Left lobe of liver (tissue), 2 donors: Measurements from ENCODE around the gene GOLGA8G. TPM values are rescaled to one million over a fixed set of nuclear protein-coding genes. Genes with fewer than 3 reads are reported as not detected.
"Not testable (repeated sequence)": the region's sequence is repeated elsewhere in the genome, so short reads cannot be mapped to it uniquely, and the experiment has no call there.

Experiments
- ATAC-seq: fragments of 200-7000 bp; cut with Tn5 transposase; one replicate; pipeline ENCODE4 v1.9.1; 2020; ENCODE audit warnings: mild to moderate bottlenecking, moderate library complexity
- DNase-seq: peaks from one replicate; pipeline ENCODE4 v3.0.0-alpha.2; 2020; ENCODE audit warnings: low spot score
- total RNA-seq: library from RNA; stranded (reverse); gene quantifications from one replicate; pipeline ENCODE4 v1.2.1, GENCODE V29; 2021
- donor health status: DM: no; HTN: no; CAD: no; lungs with moderate emphysema.
- donor health status: DM: no; HTN: yes; CAD: no.

Gene GOLGA8G
- not detected for total RNA-seq

- DNase-seq, ATAC-seq: not testable (repeated sequence)
Observed at GRCh38 chr15:28532954-28533353, at the start of gene GOLGA8G. Gene GOLGA8G, minus strand, starts transcription at chr15:28532971. Its CDS starts 62 bp downstream, at chr15:28532909.

- not testable (repeated sequence) for ATAC-seq, DNase-seq
Observed at GRCh38 chr15:28573351-28573750, 40.6 kb upstream of the GOLGA8G start.

- DNase-seq, ATAC-seq: not testable (repeated sequence)
Observed at GRCh38 chr15:28553268-28553667, 20.5 kb upstream of the GOLGA8G start, which contains the start of gene GOLGA6L25. Gene GOLGA6L25, plus strand, starts transcription at chr15:28553568. Its CDS starts 61 bp downstream, at chr15:28553629.

GRCh38 chr15:28515208-28515607 is 17.6 kb downstream of the GOLGA8G start:
- not testable (repeated sequence) for DNase-seq, ATAC-seq

GRCh38 chr15:28514128-28514527 is 18.6 kb downstream of the GOLGA8G start:
- ATAC-seq, DNase-seq: not testable (repeated sequence)

- DNase-seq, ATAC-seq: not testable (repeated sequence)
Observed at GRCh38 chr15:28508217-28508889, 24.4 kb downstream of the GOLGA8G start.

- not testable (repeated sequence) for ATAC-seq, DNase-seq
Observed at GRCh38 chr15:28481340-28481739, 51.4 kb downstream of the GOLGA8G start.

Other genes starting within 250 kb of the GOLGA8G start
- gene HERC2, start 210.8 kb downstream of the GOLGA8G start, total RNA-seq = 31.7 TPM
- gene GOLGA6L24, start 174.9 kb downstream of the GOLGA8G start, total RNA-seq = not detected
- gene GOLGA8F, start 154.3 kb downstream of the GOLGA8G start, total RNA-seq = not detected
- not detected for gene GOLGA6L25, start 20.6 kb upstream of the GOLGA8G start, total RNA-seq
- gene GOLGA8M, start 179.4 kb upstream of the GOLGA8G start, total RNA-seq = 6.8 TPM